Measurements from ENCODE around the gene TLL1. TPM values are rescaled to one million over a fixed set of nuclear protein-coding genes. Genes with fewer than 3 reads are reported as not detected.

TLL1 gene
- total RNA-seq, 1 experiment from 2014 or later, result 0.41 TPM

- Histone ChIP-seq H3K36me3 (ENCODE audit: control insufficient read depth, insufficient read depth, low read length) (no peaks in the 10 kb centered on the region), H3K27ac (ENCODE audit: low read length) (no peak overlapping the region), H3K4me1 (ENCODE audit: control insufficient read depth, insufficient read depth, low read length) (no peaks in the 10 kb centered on the region), H3K27me3 (ENCODE audit: control insufficient read depth, insufficient read depth, low read length) (no peaks in the 10 kb centered on the region), H3K9me3 (ENCODE audit: control insufficient read depth, insufficient read depth, low read depth, low read length) (no peaks in the 10 kb centered on the region), H3K4me3 (ENCODE audit: low read depth in 2 of 2, low read length in 2 of 2) (no peak overlapping the region)
- DNase-seq (ENCODE audit: low read depth, low spot score) (no peak), ATAC-seq (no peak)
- in situ Hi-C loops (cut with HindIII; ENCODE audit: low pct_unique_long_range_greater_than_20kb, low sequenced_read_pairs) (no loop called here), intact Hi-C loops (cut with micrococcal nuclease; ENCODE audit: unreplicated experiment) (no loop called here)
- ChIA-PET POLR2A (no interaction called here), CTCF (no interaction called here)
- TF ChIP-seq CTCF (IDR thresholded peaks at IDR 0.05) (no peak), TCF7L2 (IDR thresholded peaks at IDR 0.05; ENCODE audit: low read depth, low read length) (no peak), POLR2AphosphoS5 (IDR thresholded peaks at IDR 0.05; ENCODE audit: low read depth, low read length) (no peak), SIN3A (IDR thresholded peaks at IDR 0.05; ENCODE audit: borderline replicate concordance, insufficient read depth, low read depth, low read length) (no peak), REST (IDR thresholded peaks at IDR 0.05; ENCODE audit: insufficient read depth in 1 of 2, low read depth in 2 of 2, low read length in 1 of 2) (no peak)
- BruUV-seq (replicated peaks), result no TSS peak
Observed at GRCh38 chr4:165921546-165921945, 48.5 kb downstream of the TLL1 start.

- Histone ChIP-seq H3K36me3 (ENCODE audit: control insufficient read depth, insufficient read depth, low read length) (no peaks in the 10 kb centered on the region), H3K27ac (ENCODE audit: low read length) (no peak overlapping the region), H3K4me1 (ENCODE audit: control insufficient read depth, insufficient read depth, low read length) (no peaks in the 10 kb centered on the region), H3K9me3 (ENCODE audit: control insufficient read depth, insufficient read depth, low read depth, low read length) (no peaks in the 10 kb centered on the region), H3K27me3 (ENCODE audit: control insufficient read depth, insufficient read depth, low read length) (no peaks in the 10 kb centered on the region), H3K4me3 (ENCODE audit: low read depth in 2 of 2, low read length in 2 of 2) (no peak overlapping the region)
- intact Hi-C loops (cut with micrococcal nuclease; ENCODE audit: unreplicated experiment) (no loop called here), in situ Hi-C loops (cut with HindIII; ENCODE audit: low pct_unique_long_range_greater_than_20kb, low sequenced_read_pairs) (no loop called here)
- DNase-seq (ENCODE audit: low read depth, low spot score) (no peak), ATAC-seq (no peak)
- ChIA-PET POLR2A (interaction anchor here (0.7 kb wide), 1 partner anchor 67 kb away, joined by 14 read pairs; no protein-coding TSS in a partner anchor), CTCF (no interaction called here)
- no TSS peak for BruUV-seq (replicated peaks)
- TF ChIP-seq REST (IDR thresholded peaks at IDR 0.05; ENCODE audit: insufficient read depth in 1 of 2, low read depth in 2 of 2, low read length in 1 of 2) (no peak), CTCF (IDR thresholded peaks at IDR 0.05) (no peak), SIN3A (IDR thresholded peaks at IDR 0.05; ENCODE audit: borderline replicate concordance, insufficient read depth, low read depth, low read length) (no peak), POLR2AphosphoS5 (IDR thresholded peaks at IDR 0.05; ENCODE audit: low read depth, low read length) (no peak), TCF7L2 (IDR thresholded peaks at IDR 0.05; ENCODE audit: low read depth, low read length) (no peak)
Observed at GRCh38 chr4:165922747-165923146, 49.7 kb downstream of the TLL1 start.

All from Panc1 (cell line).